Coronary artery (tissue), 2 donors: ENCODE measurements around the gene DENND1B.

ENCODE experiments used
- DNase-seq: peaks from one replicate; pipeline ENCODE4 v3.0.0-alpha.2; 2017; ENCODE audit warnings: low spot score
- H3K27ac ChIP-seq, 2 donors: fragments of 200-600 bp; sonication (generic); one replicate each; pipeline ENCODE4 v1.5.1; 2016 to 2019
- H3K4me3 ChIP-seq: fragments of 200-600 bp; sonication (generic); 2 replicates; pipeline ENCODE4 v1.5.1; 2016; ENCODE audit warnings: mild to moderate bottlenecking, moderate library complexity
- CTCF ChIP-seq: fragments of 200-600 bp; sonication (generic); IDR thresholded peaks from one replicate; pipeline ENCODE4 v1.5.1; 2019; ENCODE audit warnings: antibody characterized with exemption

The DENND1B gene

GRCh38 chr1:197572169-197572568, 203.1 kb downstream of the DENND1B start:
- DNase-seq: no peak
- Histone ChIP-seq H3K4me3 (no peak overlapping the region), H3K27ac (no peak overlapping the region)
- no peak for TF ChIP-seq CTCF

GRCh38 chr1:197567442-197567841, 207.8 kb downstream of the DENND1B start:
- DNase-seq: no peak
- Histone ChIP-seq H3K4me3 (no peak overlapping the region), H3K27ac (no peak overlapping the region)
- no peak for TF ChIP-seq CTCF

GRCh38 chr1:197561041-197561440, 214.2 kb downstream of the DENND1B start:
- H3K27ac ChIP-seq: no peak overlapping the region
- DNase-seq: no peak
- no peak for TF ChIP-seq CTCF
- no peak overlapping the region for H3K4me3 ChIP-seq

- Histone ChIP-seq H3K4me3 (no peak overlapping the region), H3K27ac (no peak overlapping the region)
- no peak for DNase-seq
- no peak for TF ChIP-seq CTCF
Measured at GRCh38 chr1:197559655-197560054, 215.6 kb downstream of the DENND1B start.

- TF ChIP-seq CTCF: no peak
- H3K27ac ChIP-seq: no peak overlapping the region
- DNase-seq: no peak
- H3K4me3 ChIP-seq: no peak overlapping the region
Measured at GRCh38 chr1:197559244-197559643, 216.0 kb downstream of the DENND1B start.

- no peak for DNase-seq
- Histone ChIP-seq H3K27ac (no peak overlapping the region), H3K4me3 (peak overlapping the region; percentile 33)
- TF ChIP-seq CTCF: no peak
Measured at GRCh38 chr1:197557302-197557701, 218.0 kb downstream of the DENND1B start.

GRCh38 chr1:197553281-197553680, 222.0 kb downstream of the DENND1B start:
- no peak overlapping the region for H3K4me3 ChIP-seq
- no peak for DNase-seq
- TF ChIP-seq CTCF: no peak

More at GRCh38 chr1:197553281-197553680, 222.0 kb downstream of the DENND1B start:
- no peak overlapping the region for H3K27ac ChIP-seq
